B cell (primary cell): ENCODE data around the gene SSH3. TPM values are rescaled to one million over a fixed set of nuclear protein-coding genes. Genes with fewer than 3 reads are reported as not detected.

Experiments used
- ATAC-seq: fragments of 200-7000 bp; cut with Tn5 transposase; one replicate; pipeline ENCODE4 v1.10.0; 2021; ENCODE audit warnings: low read depth, mild to moderate bottlenecking, moderate number of reproducible peaks, moderate library complexity
- CTCF ChIA-PET: fragments of 350-600 bp; sonication (Branson Sonifier 250); formaldehyde crosslinking; loops from one replicate; lab custom pipeline; 2021; ENCODE audit warnings: antibody characterized with exemption, inconsistent platforms; lab: Charles Lee
- POLR2A ChIA-PET: fragments of 350-600 bp; sonication (Branson Sonifier 250); formaldehyde crosslinking; loops from one replicate; lab custom pipeline; 2021; ENCODE audit warnings: antibody characterized with exemption; lab: Charles Lee
- DNase-seq: peaks from one replicate; pipeline ENCODE4 v3.0.0; 2013
- H2AFZ ChIP-seq: 2 replicates; pipeline ENCODE4 v1.6.1; 2012; ENCODE audit warnings: mild to moderate bottlenecking, low read depth, low read length; ENCODE audit not compliant: insufficient read depth, poor library complexity, severe bottlenecking
- H3K27ac ChIP-seq, 2 donors: 1 replicate in 1 of 2; 2 replicates in 1 of 2; pipeline ENCODE4 v1.5.1; 2012 to 2013; ENCODE audit warnings: low read length in 2 of 2, mild to moderate bottlenecking in 2 of 2, moderate library complexity in 1 of 2
- H3K27me3 ChIP-seq, 4 experiments: fragments of 200-600 bp in 1 of 4; sonication (generic) in 1 of 4; replicated peaks in 1 of 4; 1 replicate in 2 of 4; 2 replicates in 2 of 4; pipeline versions ENCODE4 v1.6.1 to v1.7.0; 2013 to 2016; ENCODE audit warnings: low read length in 3 of 4, mild to moderate bottlenecking in 2 of 4, mixed read lengths in 1 of 4, moderate library complexity in 1 of 4; ENCODE audit not compliant: insufficient read depth in 4 of 4, control insufficient read depth in 3 of 4; ENCODE audit errors: control extremely low read depth in 1 of 4
- H3K36me3 ChIP-seq, 2 experiments: replicated peaks in 1 of 2; 1 replicate in 1 of 2; 2 replicates in 1 of 2; pipeline versions ENCODE4 v1.6.1 to v1.7.1; 2013; ENCODE audit warnings: low read length in 1 of 2; ENCODE audit not compliant: insufficient read depth in 2 of 2, control insufficient read depth in 1 of 2; ENCODE audit errors: control extremely low read depth in 1 of 2, extremely low read depth in 1 of 2
- H3K4me1 ChIP-seq, 2 donors: fragments of 200-600 bp in 1 of 2; sonication (generic) in 1 of 2; 1 replicate in 1 of 2; 2 replicates in 1 of 2; pipeline versions ENCODE4 v1.5.1 to v1.6.1; 2013 to 2017; ENCODE audit warnings: low read length in 2 of 2; ENCODE audit not compliant: control insufficient read depth in 2 of 2, insufficient read depth in 2 of 2
- H3K4me2 ChIP-seq: replicated peaks from 2 replicates; pipeline ENCODE3; 2012; ENCODE audit warnings: mild to moderate bottlenecking, low read depth, low read length; ENCODE audit not compliant: poor library complexity, severe bottlenecking
- H3K4me3 ChIP-seq, 5 experiments: fragments of 200-600 bp in 1 of 5; sonication (generic) in 1 of 5; 1 replicate in 3 of 5; 2 replicates in 2 of 5; pipeline versions ENCODE4 v1.5.1 to v1.7.0; 2011 to 2016; ENCODE audit warnings: low read length in 4 of 5, mild to moderate bottlenecking in 4 of 5, low read depth in 2 of 5, control low read depth in 1 of 5, moderate library complexity in 1 of 5; ENCODE audit not compliant: insufficient read depth in 1 of 5; ENCODE audit errors: control extremely low read depth in 1 of 5, extremely low read depth in 1 of 5
- H3K79me2 ChIP-seq: fragments of 200-600 bp; sonication (generic); one replicate; pipeline ENCODE4 v1.6.0; 2016; ENCODE audit warnings: low read length; ENCODE audit not compliant: control insufficient read depth, insufficient read depth
- H3K9ac ChIP-seq: fragments of 200-600 bp; sonication (generic); 2 replicates; pipeline ENCODE4 v1.6.1; 2017; ENCODE audit warnings: mild to moderate bottlenecking, low read length, moderate library complexity
- H3K9me3 ChIP-seq, 3 donors: one replicate each; pipeline versions ENCODE4 v1.6.1 to v1.7.1; 2013; ENCODE audit warnings: low read length in 2 of 3; ENCODE audit not compliant: control insufficient read depth in 2 of 3, insufficient read depth in 1 of 3; ENCODE audit errors: control extremely low read depth in 1 of 3
- H4K20me1 ChIP-seq: 2 replicates; pipeline ENCODE4 v1.6.0; 2012; ENCODE audit warnings: mild to moderate bottlenecking, low read length; ENCODE audit not compliant: insufficient read depth, control insufficient read depth, poor library complexity, severe bottlenecking
- H3K27ac Mint-ChIP-seq: one replicate; pipeline ENCODE4 v1.8.0; 2021; ENCODE audit warnings: mixed read lengths
- H3K27me3 Mint-ChIP-seq: one replicate; pipeline ENCODE4 v1.8.0; 2021; ENCODE audit warnings: mixed read lengths
- H3K4me1 Mint-ChIP-seq: one replicate; pipeline ENCODE4 v1.8.0; 2021; ENCODE audit warnings: mixed read lengths
- H3K4me3 Mint-ChIP-seq: one replicate; pipeline ENCODE4 v1.8.0; 2021; ENCODE audit warnings: mixed read lengths
- H3K9me3 Mint-ChIP-seq: one replicate; pipeline ENCODE4 v1.8.0; 2022; ENCODE audit warnings: mixed read lengths; ENCODE audit not compliant: insufficient read depth
- EZH2 ChIP-seq: IDR thresholded peaks from 2 replicates; pipeline ENCODE4 v1.6.1; 2012; ENCODE audit warnings: borderline replicate concordance, low read depth, mild to moderate bottlenecking, moderate library complexity, low read length; ENCODE audit not compliant: insufficient read depth, poor library complexity, severe bottlenecking
- WGBS: methylation state at CpG from one replicate; pipeline ENCODE4 v1.1.5; 2013; ENCODE audit warnings: missing lambda C conversion rate; ENCODE audit not compliant: insufficient coverage; 5-methylcytosine and 5-hydroxymethylcytosine counted together
- intact Hi-C: fragments of 100-400 bp; cut with micrococcal nuclease; formaldehyde crosslinking; loops from one replicate; pipeline ENCODE4 v1.10.0; 2022
- polyA plus RNA-seq: library from polyadenylated mRNA; depleted of rRNA; stranded (reverse); fragments of >200 nt; gene quantifications from 2 replicates; pipeline ENCODE4 v1.2.3, GENCODE V29; 2012
- total RNA-seq, 2 donors: library from RNA; stranded (reverse); fragments of 120-200 nt in 1 of 2; gene quantifications; 1 replicate in 1 of 2; 2 replicates in 1 of 2; pipeline versions ENCODE4 v1.2.3 to v1.2.4, GENCODE V29; 2013 to 2022
- TF ChIP-seq, protein P1 (sequence below): fragments of 200-600 bp; IDR thresholded peaks from one replicate; pipeline ENCODE4 v1.8.0; 2022; ENCODE audit warnings: antibody characterized with exemption, mild to moderate bottlenecking

The SSH3 gene
- total and polyA plus RNA-seq, 2 donors (not counting 1 experiment from before 2014, with no cell fraction given), result 4.0 to 7.2 TPM

GRCh38 chr11:67264877-67265632 is 38.3 kb upstream of the SSH3 start:
- Histone ChIP-seq H3K4me2 (no peak overlapping the region), H2AFZ (peak overlapping the region; percentile 80), H3K9me3 (no peaks in the 10 kb centered on the region), H3K36me3 (peaks cover 0 to 26% of the 10 kb centered on the region in 2 experiments), H3K4me3 (no peak overlapping the region), H3K27ac (no peak overlapping the region), H3K27me3 (peaks cover 0 to 9% (median 2%) of the 10 kb centered on the region in 4 experiments), H3K9ac (no peak overlapping the region), H3K4me1 (peaks cover 56 to 58% of the 10 kb centered on the region in 2 donors), H4K20me1 (peaks cover 32% of the 10 kb centered on the region), H3K79me2 (peaks cover 73% of the 10 kb centered on the region)
- DNase-seq (no peak), ATAC-seq (no peak)
- intact Hi-C loops, result loop anchor here (5.0 to 10.0 kb wide), 2 partner anchors 242 to 320 kb away; partner anchors contain the start of genes CDK2AP2, GSTP1 and PITPNM1
- no peaks in the 10 kb centered on the region for H3K9me3 Mint-ChIP-seq
- POLR2A ChIA-PET, result interaction anchor here (0.7 to 4.4 kb wide), 4 partner anchors 24 to 1192 kb away, joined by 4 to 22 read pairs (median 4); partner anchors contain the start of gene ANKRD13D
- H3K27me3 Mint-ChIP-seq, result peaks cover 6% of the 10 kb centered on the region
- peak overlapping the region; percentile 89 for H3K27ac Mint-ChIP-seq
- TF ChIP-seq, protein P1, sequence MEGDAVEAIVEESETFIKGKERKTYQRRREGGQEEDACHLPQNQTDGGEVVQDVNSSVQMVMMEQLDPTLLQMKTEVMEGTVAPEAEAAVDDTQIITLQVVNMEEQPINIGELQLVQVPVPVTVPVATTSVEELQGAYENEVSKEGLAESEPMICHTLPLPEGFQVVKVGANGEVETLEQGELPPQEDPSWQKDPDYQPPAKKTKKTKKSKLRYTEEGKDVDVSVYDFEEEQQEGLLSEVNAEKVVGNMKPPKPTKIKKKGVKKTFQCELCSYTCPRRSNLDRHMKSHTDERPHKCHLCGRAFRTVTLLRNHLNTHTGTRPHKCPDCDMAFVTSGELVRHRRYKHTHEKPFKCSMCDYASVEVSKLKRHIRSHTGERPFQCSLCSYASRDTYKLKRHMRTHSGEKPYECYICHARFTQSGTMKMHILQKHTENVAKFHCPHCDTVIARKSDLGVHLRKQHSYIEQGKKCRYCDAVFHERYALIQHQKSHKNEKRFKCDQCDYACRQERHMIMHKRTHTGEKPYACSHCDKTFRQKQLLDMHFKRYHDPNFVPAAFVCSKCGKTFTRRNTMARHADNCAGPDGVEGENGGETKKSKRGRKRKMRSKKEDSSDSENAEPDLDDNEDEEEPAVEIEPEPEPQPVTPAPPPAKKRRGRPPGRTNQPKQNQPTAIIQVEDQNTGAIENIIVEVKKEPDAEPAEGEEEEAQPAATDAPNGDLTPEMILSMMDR, result no peak
- no peak for TF ChIP-seq EZH2
- peaks cover 62% of the 10 kb centered on the region for H3K4me1 Mint-ChIP-seq
- WGBS, result 93% methylated on average over 7 of the region's 7 CpGs
- peak overlapping the region; percentile 81 for H3K4me3 Mint-ChIP-seq
- CTCF ChIA-PET, result interaction anchor here (0.6 to 8.9 kb wide), 12 partner anchors 10 to 117 kb away, joined by 3 to 229 read pairs (median 3); no protein-coding TSS in a partner anchor
